K562 (cell line): ENCODE measurements around the gene NAIF1. TPM values are rescaled to one million over a fixed set of nuclear protein-coding genes. Genes with fewer than 3 reads are reported as not detected.

Source experiments
- DNMT1 ChIP-seq: fragments of 450-650 bp; IDR thresholded peaks from 2 replicates; pipeline ENCODE4 v1.6.1; 2016; ENCODE audit warnings: antibody characterized with exemption, mild to moderate bottlenecking
- HDAC2 ChIP-seq: fragments of 450-650 bp; IDR thresholded peaks from 2 replicates; pipeline ENCODE4 v1.6.1; 2016; ENCODE audit warnings: mild to moderate bottlenecking
- PHF8 ChIP-seq: fragments of 200-600 bp; sonication (generic); IDR thresholded peaks from 2 replicates; pipeline ENCODE4 v1.6.1; 2012; ENCODE audit warnings: mixed run types, mild to moderate bottlenecking, inconsistent platforms, low read length, moderate library complexity, borderline replicate concordance
- PPARD ChIP-seq: fragments of 250-450 bp; sonication (Bioruptor Pico); IDR thresholded peaks from 2 replicates; pipeline ENCODE4 v1.8.0; 2022; ENCODE audit warnings: inconsistent platforms, mild to moderate bottlenecking, moderate library complexity
- TEAD1 ChIP-seq, 2 experiments: fragments of 450-650 bp in 1 of 2; sonication (generic) in 1 of 2; formaldehyde crosslinking; IDR thresholded peaks; 2 replicates each; pipeline versions ENCODE4 v1.4.0 to v1.8.0; 2020 to 2022; ENCODE audit warnings: mild to moderate bottlenecking in 2 of 2, missing genetic modification reagents in 1 of 2
- ZNF79 ChIP-seq: fragments of 250-450 bp; sonication (Bioruptor Pico); IDR thresholded peaks from 2 replicates; pipeline ENCODE4 v1.4.0; 2020; ENCODE audit warnings: low read depth, mild to moderate bottlenecking, moderate library complexity
- polyA plus RNA-seq, 8 experiments: library from polyadenylated mRNA; depleted of rRNA in 4 of 8; stranded (reverse) in 5 of 8; unstranded in 3 of 8; fragments of >200 nt; fragmentation: Nextera tagmentation in 2 of 8; fragmentation: Illumina TruSeq in 1 of 8; extraction: Ambion mirVana in 2 of 8; extraction: Trizol in 1 of 8; gene quantifications; 2 replicates each; pipeline versions ENCODE4 v1.2.1 to v1.2.3, GENCODE V29; 2011 to 2014; ENCODE audit warnings: inconsistent platforms in 1 of 8, missing spikeins in 1 of 8
- total RNA-seq, 7 experiments: library from RNA; depleted of rRNA in 6 of 7; stranded (reverse); fragments of >200 nt in 6 of 7; fragmentation: Illumina TruSeq in 2 of 7; extraction: Trizol in 2 of 7; gene quantifications; 2 replicates each; pipeline versions ENCODE4 v1.2.1 to v1.2.3, GENCODE V29; 2011 to 2021; ENCODE audit warnings: low replicate concordance in 1 of 7
- TF ChIP-seq, protein P1 (sequence below): fragments of 450-650 bp; IDR thresholded peaks from 2 replicates; pipeline ENCODE4 v1.6.1; 2018; ENCODE audit warnings: mild to moderate bottlenecking, low read depth; ENCODE audit not compliant: partially characterized antibody

Gene NAIF1
- total and polyA plus RNA-seq, 9 of the 15 experiments (the other 6 are each of a cell fraction or from before 2014, with no cell fraction given): 4.8 to 26.6 (median 17.2) TPM

GRCh38 chr9:128116104-128117083 is 49.3 kb upstream of the NAIF1 start (continued):
- TF ChIP-seq DNMT1 (no peak), ZNF79 (CRISPR knock-in tag) (no peak), PPARD (CRISPR knock-in tag) (no peak), PHF8 (no peak), HDAC2 (0 out of 2 replicates have a peak, but pooled peaks have one; percentile 35), TEAD1 (CRISPR knock-in tag; IDR thresholded peaks at IDR 0.05) (no peak)
- TF ChIP-seq, protein P1, sequence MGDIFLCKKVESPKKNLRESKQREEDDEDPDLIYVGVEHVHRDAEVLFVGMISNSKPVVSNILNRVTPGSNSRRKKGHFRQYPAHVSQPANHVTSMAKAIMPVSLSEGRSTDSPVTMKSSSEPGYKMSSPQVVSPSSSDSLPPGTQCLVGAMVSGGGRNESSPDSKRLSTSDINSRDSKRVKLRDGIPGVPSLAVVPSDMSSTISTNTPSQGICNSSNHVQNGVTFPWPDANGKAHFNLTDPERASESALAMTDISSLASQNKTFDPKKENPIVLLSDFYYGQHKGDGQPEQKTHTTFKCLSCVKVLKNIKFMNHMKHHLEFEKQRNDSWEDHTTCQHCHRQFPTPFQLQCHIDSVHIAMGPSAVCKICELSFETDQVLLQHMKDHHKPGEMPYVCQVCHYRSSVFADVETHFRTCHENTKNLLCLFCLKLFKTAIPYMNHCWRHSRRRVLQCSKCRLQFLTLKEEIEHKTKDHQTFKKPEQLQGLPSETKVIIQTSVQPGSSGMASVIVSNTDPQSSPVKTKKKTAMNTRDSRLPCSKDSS: no peak
